GM19468 (cell line): Measurements from ENCODE around the gene TNXB.

ENCODE experiments used
- ATAC-seq: cut with Tn5 transposase; IDR thresholded peaks from one replicate; pipeline ENCODE4 v1.9.1; 2021; ENCODE audit warnings: mild to moderate bottlenecking, moderate library complexity, moderate number of reproducible peaks; ENCODE audit not compliant: unreplicated experiment; ENCODE audit errors: extremely low read depth

The TNXB gene

GRCh38 chr6:32087574-32088486 is 21.3 kb downstream of the TNXB start:
- ATAC-seq = no peak

- ATAC-seq = no peak
Observed at GRCh38 chr6:32086661-32087573, 22.2 kb downstream of the TNXB start.

GRCh38 chr6:32085759-32086459 is 23.2 kb downstream of the TNXB start:
- no peak for ATAC-seq

GRCh38 chr6:32084780-32085179 is 24.4 kb downstream of the TNXB start:
- ATAC-seq = no peak

- no peak for ATAC-seq
Observed at GRCh38 chr6:32083812-32084768, 25.0 kb downstream of the TNXB start.

- ATAC-seq = no peak
Observed at GRCh38 chr6:32082935-32083334, 26.2 kb downstream of the TNXB start.

- ATAC-seq = no peak
Observed at GRCh38 chr6:32082478-32082877, 26.7 kb downstream of the TNXB start.

GRCh38 chr6:32081168-32081990 is 27.8 kb downstream of the TNXB start:
- ATAC-seq = no peak

- ATAC-seq = no peak
Observed at GRCh38 chr6:32079566-32080290, 29.4 kb downstream of the TNXB start.

GRCh38 chr6:32076321-32076809 is 32.8 kb downstream of the TNXB start:
- no peak for ATAC-seq

GRCh38 chr6:32075781-32076180 is 33.4 kb downstream of the TNXB start:
- no peak for ATAC-seq

GRCh38 chr6:32074996-32075532 is 34.1 kb downstream of the TNXB start:
- no peak for ATAC-seq

GRCh38 chr6:32073613-32074012 is 35.5 kb downstream of the TNXB start:
- no peak for ATAC-seq

GRCh38 chr6:32073101-32073500 is 36.0 kb downstream of the TNXB start:
- no peak for ATAC-seq

GRCh38 chr6:32070814-32071543 is 38.2 kb downstream of the TNXB start:
- ATAC-seq = no peak

GRCh38 chr6:32069878-32070515 is 39.1 kb downstream of the TNXB start:
- ATAC-seq = no peak
